GM12878 (cell line): Measurements from ENCODE around the gene FNDC4. TPM values are rescaled to one million over a fixed set of nuclear protein-coding genes. Genes with fewer than 3 reads are reported as not detected.

Experiments
- ATAC-seq: fragments of 200-7000 bp; cut with Tn5 transposase; 3 replicates; pipeline ENCODE4 v1.9.1; 2020; ENCODE audit warnings: mild to moderate bottlenecking, moderate library complexity
- BruUV-seq: library from RNA; stranded (reverse); fragments of 400-500 nt; replicated peaks from 2 replicates; lab custom pipeline; 2021; lab: Mats Ljungman, UMichigan
- CTCF ChIA-PET: fragments of 300-600 bp; sonication (Branson Sonifier 250); formaldehyde crosslinking; extraction: SDS; loops from one replicate; lab custom pipeline; 2021; ENCODE audit warnings: inconsistent platforms; lab: Yijun Ruan, JAX
- POLR2A ChIA-PET: fragments of 350-600 bp; formaldehyde crosslinking; extraction: SDS; loops from one replicate; lab custom pipeline; 2021; ENCODE audit warnings: inconsistent platforms; lab: Charles Lee
- RAD21 ChIA-PET: fragments of 300-600 bp; sonication (Branson Sonifier 250); formaldehyde crosslinking; loops from one replicate; lab custom pipeline; 2023; ENCODE audit warnings: antibody characterized with exemption; ENCODE audit not compliant: unreplicated experiment; lab: Charles Lee
- SMC1A ChIA-PET: fragments of 300-600 bp; sonication (Branson Sonifier 250); formaldehyde crosslinking; loops from one replicate; lab custom pipeline; 2023; ENCODE audit not compliant: unreplicated experiment, uncharacterized antibody; lab: Charles Lee
- DNase-seq: peaks from one replicate; pipeline ENCODE4 v3.0.0-alpha.2; 2011; ENCODE audit warnings: low read depth, low spot score
- FAIRE-seq: peaks from 3 replicates; lab custom pipeline; 2011; peaks lifted over from hg19 to GRCh38; lab: Jason Lieb, UNC
- H2AFZ ChIP-seq: 2 replicates; pipeline ENCODE4 v1.6.0; 2011; ENCODE audit warnings: low read depth, low read length, control low read depth; ENCODE audit not compliant: control insufficient read depth
- H3K27ac ChIP-seq: 2 replicates; pipeline ENCODE4 v1.5.1; 2011; ENCODE audit warnings: control low read depth; ENCODE audit not compliant: control insufficient read depth, insufficient read depth
- H3K27me3 ChIP-seq, 2 experiments: replicated peaks in 1 of 2; 2 replicates each; pipeline versions ENCODE4 v1.6.0 to v1.6.1; 2011; ENCODE audit warnings: low read length in 1 of 2; ENCODE audit not compliant: control insufficient read depth in 2 of 2, insufficient read depth in 2 of 2
- H3K36me3 ChIP-seq, 2 experiments: 2 replicates each; pipeline ENCODE4 v1.5.1; 2011; ENCODE audit warnings: low read length in 1 of 2; ENCODE audit not compliant: control insufficient read depth in 2 of 2, insufficient read depth in 2 of 2
- H3K4me1 ChIP-seq: 2 replicates; pipeline ENCODE4 v1.6.1; 2011; ENCODE audit warnings: mild to moderate bottlenecking, low read length, moderate library complexity, mixed read lengths; ENCODE audit not compliant: control insufficient read depth, insufficient read depth
- H3K4me2 ChIP-seq: 2 replicates; pipeline ENCODE4 v1.6.0; 2011; ENCODE audit warnings: control low read depth; ENCODE audit not compliant: control insufficient read depth, insufficient read depth
- H3K4me3 ChIP-seq: fragments of 200-600 bp; sonication (generic); 2 replicates; pipeline ENCODE4 v1.5.1; 2016
- H3K79me2 ChIP-seq: 2 replicates; pipeline ENCODE4 v1.6.0; 2011; ENCODE audit warnings: low read length; ENCODE audit not compliant: control insufficient read depth, insufficient read depth
- H3K9ac ChIP-seq: 2 replicates; pipeline ENCODE4 v1.8.0; 2011; ENCODE audit warnings: low read length, control low read depth, mixed read lengths; ENCODE audit not compliant: control insufficient read depth, insufficient read depth
- H3K9me3 ChIP-seq: replicated peaks from 3 replicates; pipeline ENCODE4 v1.5.1; 2011; ENCODE audit warnings: mild to moderate bottlenecking, low read length; ENCODE audit not compliant: control insufficient read depth, insufficient read depth
- H4K20me1 ChIP-seq: 2 replicates; pipeline ENCODE4 v1.6.0; 2011; ENCODE audit not compliant: control insufficient read depth, insufficient read depth
- KLF5 ChIP-seq: fragments of 450-650 bp; IDR thresholded peaks from 2 replicates; pipeline ENCODE4 v1.6.1; 2014; ENCODE audit warnings: mild to moderate bottlenecking; ENCODE audit not compliant: partially characterized antibody
- NR2C2 ChIP-seq: IDR thresholded peaks from 2 replicates; pipeline ENCODE4 v1.6.1; 2011; ENCODE audit warnings: borderline replicate concordance, low read depth; ENCODE audit not compliant: control insufficient read depth, insufficient read length
- RBBP5 ChIP-seq: fragments of 200-600 bp; sonication (generic); conservative IDR thresholded peaks from 2 replicates; pipeline ENCODE4 v1.6.1; 2016
- SIN3A ChIP-seq: IDR thresholded peaks from 2 replicates; pipeline ENCODE4 v1.6.1; 2012; ENCODE audit warnings: low read depth, low read length, improper control_type of control experiment
- ZNF384 ChIP-seq: IDR thresholded peaks from 2 replicates; pipeline ENCODE4 v1.6.1; 2012; ENCODE audit warnings: low read depth, mild to moderate bottlenecking, low read length, improper control_type of control experiment, borderline replicate concordance
- ZNF687 ChIP-seq: fragments of 450-650 bp; IDR thresholded peaks from 2 replicates; pipeline ENCODE4 v1.6.1; 2017; ENCODE audit warnings: mild to moderate bottlenecking, moderate library complexity
- WGBS: methylation state at CpG from one replicate; pipeline ENCODE4 v1.1.6; 2016; ENCODE audit warnings: low lambda C conversion rate; ENCODE audit not compliant: insufficient replicate concordance, insufficient coverage; ENCODE audit errors: missing lambda C conversion rate; 5-methylcytosine and 5-hydroxymethylcytosine counted together
- in situ Hi-C: fragments of 300-500 bp; cut with MboI; formaldehyde crosslinking; loops from 9 replicates; pipeline ENCODE4 v1.14.3; 2018; ENCODE audit warnings: mixed read lengths
- intact Hi-C: fragments of 100-400 bp; cut with micrococcal nuclease; formaldehyde crosslinking; loops from one replicate; pipeline ENCODE4 v1.14.2; 2022; ENCODE audit not compliant: unreplicated experiment
- polyA plus RNA-seq, 11 experiments: library from polyadenylated mRNA; depleted of rRNA in 4 of 11; unstranded in 6 of 11; stranded (reverse) in 5 of 11; fragments of >200 nt; fragmentation: Nextera tagmentation in 4 of 11; fragmentation: Illumina TruSeq in 1 of 11; extraction: Ambion mirVana in 4 of 11; extraction: Trizol in 1 of 11; gene quantifications; 1 replicate in 1 of 11; 2 replicates in 10 of 11; pipeline versions ENCODE4 v1.2.1 to v1.2.3, GENCODE V29; 2011 to 2016; ENCODE audit warnings: inconsistent platforms in 2 of 11, missing spikeins in 2 of 11, low read depth in 1 of 11
- total RNA-seq, 4 experiments: library from RNA; depleted of rRNA in 3 of 4; stranded (reverse); fragments of >200 nt in 3 of 4; fragmentation: Illumina TruSeq in 1 of 4; extraction: Trizol in 1 of 4; gene quantifications; 2 replicates each; pipeline versions ENCODE4 v1.2.1 to v1.2.3, GENCODE V29; 2013 to 2021
- TF ChIP-seq, protein P1 (sequence below): fragments of 150-350 bp; IDR thresholded peaks from 2 replicates; pipeline ENCODE4 v1.6.1; 2014; ENCODE audit warnings: mild to moderate bottlenecking, low read depth, low read length
- TF ChIP-seq, protein P2 (sequence below): IDR thresholded peaks from 2 replicates; pipeline ENCODE4 v1.6.1; 2012; ENCODE audit warnings: mild to moderate bottlenecking, low read depth, low read length

FNDC4 gene
- total and polyA plus RNA-seq, 10 of the 15 experiments (the other 5 are each of a cell fraction or from before 2014, with no cell fraction given) = 0.21 TPM; not detected in 9

DNA sequence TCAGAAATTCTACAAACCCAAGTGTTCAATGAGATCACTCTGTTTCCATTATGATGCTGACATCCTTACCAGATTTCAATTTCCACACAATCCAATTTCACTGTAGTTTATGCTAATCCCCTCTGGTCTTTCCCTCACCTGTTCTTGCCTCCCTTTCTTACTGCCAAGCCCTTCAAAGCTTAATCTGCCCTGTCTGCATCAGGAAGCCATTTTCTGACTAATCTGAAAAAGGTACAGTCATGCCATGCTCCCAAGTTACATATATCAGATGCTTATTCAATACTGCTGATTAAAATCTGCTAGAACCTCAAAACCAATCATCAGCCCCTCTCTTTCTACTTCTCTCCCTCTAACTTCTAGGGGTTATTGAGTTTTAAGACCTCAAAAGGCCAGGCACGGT, 43.9 kb downstream of the FNDC4 start:
- intact Hi-C loops = no loop called here
- no peak for FAIRE-seq
- no peak overlapping the region for H3K4me3 ChIP-seq
- POLR2A ChIA-PET = no interaction called here
- WGBS = 94% methylated on average over 1 of the region's 1 CpG
- TF ChIP-seq SIN3A = no peak
- TF ChIP-seq, protein P1, sequence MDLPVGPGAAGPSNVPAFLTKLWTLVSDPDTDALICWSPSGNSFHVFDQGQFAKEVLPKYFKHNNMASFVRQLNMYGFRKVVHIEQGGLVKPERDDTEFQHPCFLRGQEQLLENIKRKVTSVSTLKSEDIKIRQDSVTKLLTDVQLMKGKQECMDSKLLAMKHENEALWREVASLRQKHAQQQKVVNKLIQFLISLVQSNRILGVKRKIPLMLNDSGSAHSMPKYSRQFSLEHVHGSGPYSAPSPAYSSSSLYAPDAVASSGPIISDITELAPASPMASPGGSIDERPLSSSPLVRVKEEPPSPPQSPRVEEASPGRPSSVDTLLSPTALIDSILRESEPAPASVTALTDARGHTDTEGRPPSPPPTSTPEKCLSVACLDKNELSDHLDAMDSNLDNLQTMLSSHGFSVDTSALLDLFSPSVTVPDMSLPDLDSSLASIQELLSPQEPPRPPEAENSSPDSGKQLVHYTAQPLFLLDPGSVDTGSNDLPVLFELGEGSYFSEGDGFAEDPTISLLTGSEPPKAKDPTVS = no peak
- no peak overlapping the region for H3K4me2 ChIP-seq
- no peaks in the 10 kb centered on the region for H3K9me3 ChIP-seq
- DNase-seq = no peak
- H2AFZ ChIP-seq = no peak overlapping the region
- in situ Hi-C loops = no loop called here
- no peaks in the 10 kb centered on the region; a peak in 1 of 4 replicates for H3K36me3 ChIP-seq
- H4K20me1 ChIP-seq = no peaks in the 10 kb centered on the region
- no peaks in the 10 kb centered on the region for H3K4me1 ChIP-seq
- H3K27me3 ChIP-seq = no peaks in the 10 kb centered on the region
- no peak overlapping the region for H3K27ac ChIP-seq
- SMC1A ChIA-PET = no interaction called here
- no peak overlapping the region for H3K9ac ChIP-seq
- H3K79me2 ChIP-seq = no peaks in the 10 kb centered on the region
- no peak for ATAC-seq
- no TSS peak for BruUV-seq
- RAD21 ChIA-PET = no interaction called here
- CTCF ChIA-PET = interaction anchor here (1.5 kb wide), 1 partner anchor 233 kb away, joined by 3 read pairs; no protein-coding TSS in a partner anchor

DNA sequence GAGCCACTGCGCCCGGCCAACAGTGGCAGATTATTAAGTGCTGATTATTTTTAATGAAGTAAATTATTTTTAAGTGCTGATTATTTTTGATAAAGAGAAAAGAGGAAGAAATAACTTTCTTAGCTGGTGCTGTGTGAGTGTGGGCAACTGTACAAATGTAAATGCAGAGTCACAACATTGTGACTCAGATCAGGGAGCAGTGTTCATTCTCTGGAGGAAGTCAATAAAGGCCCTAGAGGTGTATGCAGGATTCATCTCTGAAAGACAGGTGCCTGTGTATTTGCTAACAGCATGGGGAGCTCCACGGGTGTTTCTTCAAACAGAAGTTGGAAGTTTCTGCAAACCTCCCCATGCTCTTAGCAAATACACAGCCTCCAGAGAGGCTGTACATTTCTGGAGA, 46.6 kb downstream of the FNDC4 start:
- no peak overlapping the region for H3K4me2 ChIP-seq
- no peaks in the 10 kb centered on the region for H3K4me1 ChIP-seq
- no peaks in the 10 kb centered on the region for H4K20me1 ChIP-seq
- no peaks in the 10 kb centered on the region for H3K9me3 ChIP-seq
- no peaks in the 10 kb centered on the region for H3K27me3 ChIP-seq
- POLR2A ChIA-PET = no interaction called here
- DNase-seq = no peak
- intact Hi-C loops = no loop called here
- no peaks in the 10 kb centered on the region; a peak in 1 of 4 replicates for H3K36me3 ChIP-seq
- in situ Hi-C loops = no loop called here
- H2AFZ ChIP-seq = no peak overlapping the region
- H3K9ac ChIP-seq = no peak overlapping the region
- CTCF ChIA-PET = interaction anchor here (1.3 kb wide), 1 partner anchor 79 kb away, joined by 4 read pairs; no protein-coding TSS in a partner anchor
- H3K27ac ChIP-seq = no peak overlapping the region
- H3K4me3 ChIP-seq = no peak overlapping the region
- WGBS = 50% methylated on average over 3 of the region's 3 CpGs
- RAD21 ChIA-PET = no interaction called here
- H3K79me2 ChIP-seq = no peaks in the 10 kb centered on the region
- no peak for ATAC-seq
- no peak for FAIRE-seq
- BruUV-seq = no TSS peak
- SMC1A ChIA-PET = no interaction called here
- no peak for TF ChIP-seq NR2C2
- TF ChIP-seq, protein P2, sequence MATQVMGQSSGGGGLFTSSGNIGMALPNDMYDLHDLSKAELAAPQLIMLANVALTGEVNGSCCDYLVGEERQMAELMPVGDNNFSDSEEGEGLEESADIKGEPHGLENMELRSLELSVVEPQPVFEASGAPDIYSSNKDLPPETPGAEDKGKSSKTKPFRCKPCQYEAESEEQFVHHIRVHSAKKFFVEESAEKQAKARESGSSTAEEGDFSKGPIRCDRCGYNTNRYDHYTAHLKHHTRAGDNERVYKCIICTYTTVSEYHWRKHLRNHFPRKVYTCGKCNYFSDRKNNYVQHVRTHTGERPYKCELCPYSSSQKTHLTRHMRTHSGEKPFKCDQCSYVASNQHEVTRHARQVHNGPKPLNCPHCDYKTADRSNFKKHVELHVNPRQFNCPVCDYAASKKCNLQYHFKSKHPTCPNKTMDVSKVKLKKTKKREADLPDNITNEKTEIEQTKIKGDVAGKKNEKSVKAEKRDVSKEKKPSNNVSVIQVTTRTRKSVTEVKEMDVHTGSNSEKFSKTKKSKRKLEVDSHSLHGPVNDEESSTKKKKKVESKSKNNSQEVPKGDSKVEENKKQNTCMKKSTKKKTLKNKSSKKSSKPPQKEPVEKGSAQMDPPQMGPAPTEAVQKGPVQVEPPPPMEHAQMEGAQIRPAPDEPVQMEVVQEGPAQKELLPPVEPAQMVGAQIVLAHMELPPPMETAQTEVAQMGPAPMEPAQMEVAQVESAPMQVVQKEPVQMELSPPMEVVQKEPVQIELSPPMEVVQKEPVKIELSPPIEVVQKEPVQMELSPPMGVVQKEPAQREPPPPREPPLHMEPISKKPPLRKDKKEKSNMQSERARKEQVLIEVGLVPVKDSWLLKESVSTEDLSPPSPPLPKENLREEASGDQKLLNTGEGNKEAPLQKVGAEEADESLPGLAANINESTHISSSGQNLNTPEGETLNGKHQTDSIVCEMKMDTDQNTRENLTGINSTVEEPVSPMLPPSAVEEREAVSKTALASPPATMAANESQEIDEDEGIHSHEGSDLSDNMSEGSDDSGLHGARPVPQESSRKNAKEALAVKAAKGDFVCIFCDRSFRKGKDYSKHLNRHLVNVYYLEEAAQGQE = no peak
- TF ChIP-seq RBBP5 = no peak
- no peak for TF ChIP-seq KLF5
- TF ChIP-seq ZNF687 = no peak
- TF ChIP-seq ZNF384 = no peak
